NCI-H510A treated with DMSO at 0.1 percent for 48 hours (cell line): ENCODE measurements around the gene TBC1D16.
A peak's percentile ranks its signal among the peaks of the same experiment; 100 is the strongest.
"Not testable (repeated sequence)": the region's sequence is repeated elsewhere in the genome, so short reads cannot be mapped to it uniquely, and the experiment has no call there.

ENCODE experiments used
- DNase-seq: peaks from one replicate; lab custom pipeline; 2025; lab: John Stamatoyannopoulos, UW

The TBC1D16 gene

DNA sequence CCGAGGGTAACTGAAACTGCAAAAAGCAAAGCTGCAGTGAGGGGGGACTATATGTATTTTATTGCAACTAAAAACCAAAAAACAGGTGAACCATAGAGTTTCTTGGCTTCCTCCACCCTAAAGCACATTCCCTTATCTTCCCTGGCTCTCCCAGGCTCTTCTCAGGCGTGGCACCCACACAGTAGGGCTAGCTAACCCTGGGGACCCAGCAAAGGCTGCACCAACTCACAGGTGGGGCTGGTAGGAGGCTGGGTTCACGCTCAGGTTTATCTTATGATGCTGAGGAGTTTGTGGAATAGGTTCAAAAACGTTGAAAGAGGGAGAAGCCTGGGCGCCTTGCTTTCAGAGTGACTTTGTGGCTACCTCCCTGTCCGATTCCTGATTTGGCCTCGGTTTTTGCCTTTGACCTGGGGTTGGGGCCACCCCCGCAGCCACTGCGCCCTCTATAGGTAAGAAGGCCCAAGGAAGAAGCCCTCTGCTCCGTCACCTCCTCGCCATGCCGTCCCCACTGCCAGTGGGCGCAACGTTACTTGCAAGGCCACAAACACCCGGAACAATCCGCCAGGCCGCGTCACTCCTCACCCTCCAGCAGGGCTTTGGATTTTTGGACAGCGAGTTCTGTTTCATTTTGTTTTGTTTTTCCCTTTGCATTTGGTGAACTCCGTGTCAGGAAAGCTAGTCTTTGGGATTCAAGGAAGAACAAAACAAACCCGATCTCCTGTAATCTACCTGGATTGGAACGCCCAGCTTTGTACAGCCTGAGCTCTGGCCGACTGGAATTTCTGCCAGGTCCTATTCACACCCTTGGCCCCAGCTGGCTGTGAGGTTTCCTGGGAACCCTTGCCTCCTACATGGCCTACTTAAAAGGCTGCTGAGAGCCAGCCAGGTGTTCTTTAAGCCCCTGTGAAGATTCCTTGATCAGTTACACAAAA is 60.8 kb downstream of the TBC1D16 start:
- DNase-seq, result no peak

DNA sequence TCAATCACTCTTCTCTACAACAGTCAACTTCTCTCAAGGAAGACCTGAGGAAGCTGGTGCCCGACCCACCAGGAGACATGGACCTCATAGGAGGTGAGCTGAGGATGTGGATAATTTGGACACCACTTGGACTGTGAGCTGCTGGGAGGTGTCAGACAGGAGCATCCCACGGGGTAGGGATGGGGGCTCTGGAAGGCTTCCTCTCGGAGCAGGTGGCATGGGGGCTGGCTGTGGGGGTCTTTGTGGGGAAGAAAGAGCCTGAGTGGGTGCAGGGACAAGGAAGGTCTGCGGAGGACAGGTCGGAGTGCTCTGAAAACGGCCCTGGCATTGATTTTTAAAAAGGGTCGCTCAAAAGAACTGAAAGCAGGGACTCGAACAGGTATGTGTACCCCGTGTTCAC is 64.0 kb downstream of the TBC1D16 start:
- DNase-seq, result no peak

DNA sequence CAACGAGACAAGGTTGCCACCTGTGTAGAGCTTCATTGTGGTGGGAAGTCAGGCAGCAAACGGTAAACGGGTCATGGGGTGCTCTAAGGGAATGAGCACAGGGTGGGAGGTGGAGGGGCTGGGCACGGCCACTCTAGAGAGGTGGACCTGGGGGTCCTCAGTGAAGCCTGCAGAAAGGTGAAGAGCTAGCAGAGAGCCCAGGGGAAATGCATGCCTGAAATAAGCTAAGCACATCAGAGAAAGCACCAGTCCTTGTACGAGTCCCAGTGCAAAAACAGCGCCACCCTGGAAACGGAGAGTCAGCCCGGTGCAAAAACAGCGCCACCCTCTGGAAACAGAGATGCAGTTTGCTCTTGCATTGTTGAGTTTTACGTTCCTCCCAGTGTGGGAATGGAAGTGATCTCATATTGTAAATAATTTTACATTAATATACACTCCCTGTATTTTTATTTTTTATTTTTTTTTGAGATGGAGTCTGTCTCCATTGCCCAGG is 65.0 kb downstream of the TBC1D16 start:
- no peak for DNase-seq

DNA sequence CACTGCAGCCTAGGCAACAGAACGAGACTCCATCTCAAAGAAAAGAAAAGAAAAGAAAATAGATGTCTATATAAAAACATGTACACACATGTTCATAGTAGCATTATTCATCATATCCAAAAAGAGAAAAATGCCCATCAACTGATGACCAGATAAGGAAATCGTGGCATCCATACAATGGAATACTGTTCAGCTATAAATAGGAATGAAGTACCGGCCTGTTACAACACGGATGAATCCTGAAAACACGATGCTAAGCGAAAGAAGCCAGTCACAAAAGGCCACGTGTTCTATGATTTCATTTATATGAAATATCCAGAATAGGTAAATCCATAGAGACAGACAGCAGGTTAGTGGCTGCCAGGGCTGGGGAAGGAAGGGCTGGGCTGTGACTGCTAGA is 65.8 kb downstream of the TBC1D16 start:
- no peak for DNase-seq

DNA sequence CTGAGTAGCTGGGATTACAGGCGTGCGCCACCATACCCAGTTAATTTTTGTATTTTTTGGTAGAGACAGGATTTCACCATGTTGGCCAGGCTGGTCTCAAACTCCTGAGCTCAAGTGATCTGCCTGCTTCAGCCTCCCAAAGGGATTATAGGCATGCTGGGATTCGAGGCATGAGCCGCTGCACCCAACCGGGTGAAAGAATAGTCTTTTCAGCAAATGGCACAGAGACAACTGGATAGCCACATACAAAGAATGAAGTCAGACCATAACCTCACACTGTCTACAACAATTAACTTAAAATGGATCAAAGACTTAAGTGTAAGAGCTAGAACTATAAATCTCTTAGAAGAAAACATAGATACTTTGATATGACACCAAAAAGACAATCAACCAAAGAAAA is 67.6 kb downstream of the TBC1D16 start:
- DNase-seq, result no peak

DNA sequence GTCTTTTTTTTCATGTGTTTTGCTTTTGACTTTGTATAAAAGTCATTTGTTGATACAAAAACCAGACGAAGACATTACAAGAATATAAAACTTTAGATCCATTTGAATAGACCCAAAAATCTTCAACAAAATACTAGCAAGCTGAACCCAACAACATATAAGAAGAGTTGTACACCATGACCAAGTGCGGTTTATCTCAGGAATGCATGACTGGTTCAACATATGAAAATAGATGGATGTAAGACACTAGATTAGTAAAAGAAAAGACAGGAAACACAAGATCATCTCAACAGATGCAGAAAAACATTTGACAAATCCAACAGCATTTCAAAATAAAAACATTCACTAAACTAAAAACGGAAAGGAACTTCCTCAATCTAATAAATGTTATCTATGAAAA is 69.0 kb downstream of the TBC1D16 start:
- no peak for DNase-seq

DNA sequence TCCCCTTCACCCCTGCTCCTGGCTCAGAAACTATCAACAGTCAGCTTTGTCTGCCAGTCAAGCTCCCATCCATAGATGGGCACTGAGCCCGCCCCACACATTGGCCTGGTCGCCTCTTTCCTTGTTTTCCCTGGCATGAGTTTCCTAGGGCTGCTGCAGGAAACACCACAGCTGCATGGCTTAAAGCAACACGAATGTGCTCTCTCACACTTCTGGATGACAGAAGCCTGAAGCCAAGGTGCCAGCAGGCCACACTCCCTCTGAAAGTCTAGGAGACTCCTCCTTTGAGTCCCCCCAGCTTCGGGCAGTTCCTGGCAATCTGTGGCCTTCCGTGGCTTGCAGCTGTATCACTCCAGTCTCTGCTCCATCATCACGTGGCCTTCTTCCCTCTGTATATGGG is 69.9 kb downstream of the TBC1D16 start:
- no peak for DNase-seq

DNA sequence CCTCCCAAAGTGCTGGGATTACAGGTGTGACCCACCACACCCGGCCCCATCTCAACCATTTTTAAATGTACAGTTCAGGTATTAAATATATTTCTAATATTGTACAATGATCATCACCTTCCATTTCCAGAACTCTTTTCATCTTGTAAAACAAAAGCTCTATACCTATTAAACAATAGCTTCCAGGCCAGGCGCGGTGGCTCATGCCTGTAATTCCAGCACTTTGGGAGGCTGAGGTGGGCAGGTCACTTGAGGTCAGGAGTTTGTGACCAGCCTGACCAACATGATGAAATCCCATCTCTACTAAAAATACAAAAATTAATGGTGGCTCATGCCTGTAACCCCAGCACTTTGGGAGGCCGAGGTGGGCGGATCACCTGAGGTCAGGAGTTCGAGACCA is 73.2 kb downstream of the TBC1D16 start:
- not testable (repeated sequence) for DNase-seq

DNA sequence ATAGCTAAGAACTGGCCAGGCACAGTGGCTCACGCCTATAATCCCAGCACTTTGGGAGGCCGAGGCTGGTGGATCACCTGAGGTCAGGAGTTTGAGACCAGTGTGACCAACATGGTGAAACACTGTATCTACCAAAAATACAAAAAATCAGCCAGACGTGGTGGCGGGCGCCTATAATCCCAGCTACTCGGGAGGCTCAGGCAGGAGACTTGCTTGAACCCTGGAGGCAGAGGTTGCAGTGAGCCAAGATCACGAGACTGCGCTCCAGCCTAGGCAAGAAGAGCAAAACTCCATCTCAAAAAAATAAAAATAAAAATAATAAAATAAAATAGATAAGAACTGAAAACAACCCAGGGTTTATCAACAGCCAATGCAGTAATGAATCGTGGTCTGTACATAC is 74.1 kb downstream of the TBC1D16 start:
- DNase-seq, result not testable (repeated sequence)

DNA sequence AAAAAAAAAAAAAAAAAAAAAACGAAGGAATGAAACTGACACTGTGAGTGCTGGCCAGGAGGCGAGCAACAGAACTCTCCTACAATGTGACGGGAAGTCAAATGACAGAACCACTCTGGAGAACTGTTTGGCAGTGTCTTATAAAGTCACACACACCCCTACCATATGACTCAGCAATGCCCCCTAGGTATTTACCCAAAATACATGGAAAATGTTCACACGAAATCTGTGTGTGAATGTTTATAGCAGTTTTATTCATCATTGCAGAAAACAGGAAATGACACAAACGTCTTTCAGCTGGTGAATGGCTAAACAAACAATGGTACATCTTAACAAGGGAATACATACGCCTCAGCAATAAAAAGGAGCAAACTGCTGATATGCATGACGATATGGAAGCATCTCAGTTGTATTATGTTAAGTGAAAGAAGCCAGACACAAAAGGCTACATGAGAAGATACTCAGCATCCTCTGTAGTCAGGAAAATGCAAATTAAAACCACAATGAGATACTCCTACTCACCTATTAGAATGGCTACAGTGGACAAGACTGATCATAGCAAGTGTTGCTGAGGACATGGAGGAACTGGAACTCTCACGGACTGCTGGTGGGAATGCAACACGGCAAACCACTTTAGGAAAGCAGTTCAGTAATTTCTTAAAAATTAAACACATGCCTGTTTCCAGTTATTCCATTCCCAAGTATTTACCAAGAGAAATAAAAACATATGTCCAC is 74.7 kb downstream of the TBC1D16 start:
- DNase-seq, result no peak

DNA sequence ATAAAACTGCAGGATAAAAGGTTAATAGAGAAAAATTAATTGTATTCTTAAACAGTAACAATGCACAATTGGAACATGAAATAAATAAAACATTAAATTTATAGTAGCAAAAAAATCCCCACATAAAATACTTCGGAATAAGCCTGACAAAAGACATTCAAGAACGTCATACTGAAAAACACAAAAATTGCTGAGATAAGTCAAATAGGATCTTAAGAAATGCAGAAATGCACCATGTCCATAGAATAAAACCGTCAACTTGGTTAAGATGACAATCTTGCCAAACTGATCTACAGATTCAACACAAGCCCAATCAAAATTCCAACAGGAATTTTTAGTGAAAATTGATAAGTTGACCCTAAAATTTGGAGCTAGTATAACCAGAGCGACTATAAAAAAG is 76.6 kb downstream of the TBC1D16 start:
- DNase-seq, result no peak

DNA sequence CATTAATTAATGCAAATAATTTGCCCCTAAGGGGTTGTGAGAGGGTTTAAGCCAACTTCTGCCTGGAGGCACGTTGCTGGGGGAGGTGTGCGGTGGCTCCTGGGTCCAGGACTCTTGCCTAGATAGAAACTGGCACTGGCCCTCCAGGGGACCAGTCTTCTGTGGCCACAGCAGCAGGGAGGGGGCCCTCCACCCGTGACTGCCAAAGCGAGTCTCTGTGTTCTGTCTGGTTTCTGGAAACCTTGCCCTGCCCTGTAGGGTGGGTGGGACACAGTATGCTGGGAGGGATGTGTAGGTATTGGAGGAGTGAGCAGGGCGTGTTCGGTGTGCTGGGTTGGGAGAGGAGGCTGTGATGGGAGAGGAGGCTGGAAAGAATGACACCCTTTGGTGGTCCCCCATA is 78.8 kb downstream of the TBC1D16 start:
- DNase-seq, result no peak

DNA sequence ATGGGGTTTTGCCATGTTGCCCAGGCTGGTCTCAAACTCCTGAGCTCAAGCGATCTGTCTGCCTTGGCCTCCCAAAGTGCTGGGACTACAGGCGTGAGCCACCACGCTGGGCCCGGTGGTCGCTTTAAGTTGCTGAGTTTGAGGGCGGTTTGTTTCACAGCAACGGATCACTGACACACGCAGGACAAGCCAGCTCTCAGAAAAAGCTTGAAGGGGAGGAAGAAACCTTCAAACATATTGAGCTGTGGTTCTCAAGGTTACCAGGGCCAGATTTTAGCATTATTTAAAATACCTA is 79.3 kb downstream of the TBC1D16 start:
- not testable (repeated sequence) for DNase-seq

DNA sequence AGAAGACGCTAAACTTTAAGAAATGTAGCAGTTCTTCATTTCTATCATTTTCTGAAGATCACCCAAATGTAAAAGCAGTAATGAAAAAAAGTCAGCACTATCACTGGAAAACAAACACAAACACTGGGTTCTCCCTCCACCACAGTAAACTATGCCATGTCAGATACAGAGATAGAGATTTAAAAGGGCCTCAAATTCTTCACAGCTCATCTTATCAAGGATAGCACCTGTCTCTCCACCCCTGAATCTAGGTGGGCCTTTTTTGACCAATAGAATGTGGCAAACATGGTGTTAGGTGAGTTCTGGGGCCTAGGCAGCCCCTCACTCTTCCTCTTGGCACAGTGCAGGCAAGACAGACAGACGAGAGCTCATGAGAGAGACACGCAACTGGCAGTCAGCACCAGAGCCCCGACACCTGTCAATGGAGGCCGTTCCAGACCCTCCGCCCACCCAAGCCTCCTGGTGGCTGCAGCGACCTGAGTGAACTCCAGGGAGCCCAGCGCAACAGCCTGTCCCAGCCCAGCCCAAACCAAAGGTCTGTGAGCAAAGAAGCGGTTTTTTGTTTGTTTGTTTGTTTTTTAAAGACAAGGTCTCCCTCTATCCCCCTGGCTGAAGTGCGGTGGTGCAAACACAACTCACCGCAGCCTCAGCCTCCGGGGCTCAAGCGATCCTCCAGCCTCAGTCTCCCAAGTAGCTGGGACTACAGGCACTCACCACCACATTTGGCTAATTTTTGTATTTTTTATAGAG is 79.8 kb downstream of the TBC1D16 start:
- DNase-seq, result no peak

DNA sequence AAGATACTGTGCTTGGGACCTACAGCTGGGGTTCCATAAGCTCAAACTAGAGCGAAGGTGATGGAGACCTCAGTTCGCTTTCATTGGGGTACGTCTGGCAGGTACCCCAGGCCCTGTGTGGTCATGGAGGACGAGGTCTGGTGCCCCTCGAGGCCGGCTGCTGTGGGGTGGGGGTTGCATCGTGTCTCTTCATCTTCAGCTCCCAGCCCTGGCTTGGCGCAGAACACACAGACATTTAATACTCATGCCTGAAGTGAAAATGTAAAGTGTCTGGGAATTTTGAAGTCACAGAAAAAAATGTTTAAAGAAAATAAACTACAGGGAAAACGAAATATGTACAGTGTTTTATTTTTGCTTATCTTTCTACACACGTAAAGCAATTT is 80.5 kb downstream of the TBC1D16 start:
- DNase-seq, result no peak

DNA sequence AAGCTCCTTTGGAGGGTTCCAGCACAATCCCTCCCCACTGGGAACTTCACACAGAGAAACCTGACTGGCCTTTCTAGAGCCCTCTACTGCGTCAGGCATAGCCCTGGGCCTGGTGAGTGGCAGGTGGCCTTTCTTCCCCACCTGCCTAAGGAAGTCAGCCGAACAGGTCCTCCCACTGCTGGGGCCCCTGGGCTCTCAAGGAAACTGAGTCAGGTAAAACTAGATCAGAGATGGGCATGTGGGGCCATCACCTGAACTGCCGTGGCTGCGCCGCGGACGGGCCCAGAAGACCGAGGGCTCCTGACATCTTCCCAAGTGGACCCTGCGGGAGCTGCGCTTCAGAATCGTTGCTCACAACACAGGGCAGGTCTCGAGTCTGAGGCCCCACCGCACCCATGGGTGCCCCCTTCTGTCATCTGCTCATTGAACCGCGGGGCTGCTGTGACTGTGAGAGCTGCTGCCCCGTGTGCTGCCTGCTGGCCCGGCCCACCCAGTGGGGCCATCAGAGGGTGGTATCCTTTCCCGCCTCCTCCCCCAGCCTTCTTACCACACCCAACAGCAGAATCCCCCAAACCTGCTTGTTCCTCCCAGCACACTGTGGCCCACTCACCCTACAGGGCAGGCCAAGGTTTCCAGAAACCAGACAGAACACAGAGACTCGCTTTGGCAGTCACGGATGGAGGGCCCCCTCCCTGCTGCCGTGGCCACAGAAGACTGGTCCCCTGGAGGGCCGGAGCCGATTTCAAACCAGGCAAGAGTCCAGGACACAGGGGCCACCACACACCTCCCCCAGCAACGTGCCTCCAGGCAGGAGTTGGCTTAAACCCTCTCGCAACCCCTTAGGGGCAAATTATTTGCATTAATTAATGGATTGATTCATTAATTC is 81.1 kb downstream of the TBC1D16 start:
- no peak for DNase-seq

DNA sequence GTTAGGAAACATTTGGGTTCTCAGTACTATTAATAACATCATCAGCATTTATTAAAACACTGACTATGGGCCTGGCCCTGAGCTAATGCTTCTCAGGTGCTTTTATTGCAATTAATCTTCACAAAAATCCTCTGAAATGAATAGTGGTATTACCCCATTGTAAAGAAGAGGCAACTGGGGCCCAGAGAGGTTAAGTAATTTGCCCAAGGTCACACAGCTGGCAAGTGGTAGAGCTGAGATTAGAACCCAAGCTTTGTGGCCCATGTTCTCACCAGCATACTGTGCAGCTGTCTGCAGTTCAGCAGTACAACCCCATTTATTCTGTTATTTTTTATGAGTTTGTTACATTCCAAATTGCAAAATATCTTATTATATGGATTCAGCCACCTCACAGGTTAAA is 82.3 kb downstream of the TBC1D16 start:
- DNase-seq, result no peak

DNA sequence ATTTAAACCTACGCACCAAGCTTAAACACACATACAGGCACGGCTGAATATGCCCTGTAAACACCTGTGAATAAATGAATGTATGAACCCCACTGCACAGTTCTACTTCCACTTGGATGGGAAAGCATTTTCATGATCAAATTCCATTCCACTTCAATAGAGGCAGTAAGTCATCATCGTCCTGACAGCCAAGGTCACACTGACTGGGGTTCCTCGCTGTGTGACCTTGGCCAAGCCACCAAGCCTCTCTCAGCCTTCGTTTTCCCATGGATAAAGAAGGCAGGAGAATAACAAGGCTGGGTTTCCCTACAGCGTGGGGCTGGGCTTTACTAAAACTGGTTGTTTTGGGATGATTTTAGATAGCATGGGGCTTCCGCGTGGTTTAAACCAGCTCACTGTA is 82.8 kb downstream of the TBC1D16 start:
- DNase-seq, result no peak

DNA sequence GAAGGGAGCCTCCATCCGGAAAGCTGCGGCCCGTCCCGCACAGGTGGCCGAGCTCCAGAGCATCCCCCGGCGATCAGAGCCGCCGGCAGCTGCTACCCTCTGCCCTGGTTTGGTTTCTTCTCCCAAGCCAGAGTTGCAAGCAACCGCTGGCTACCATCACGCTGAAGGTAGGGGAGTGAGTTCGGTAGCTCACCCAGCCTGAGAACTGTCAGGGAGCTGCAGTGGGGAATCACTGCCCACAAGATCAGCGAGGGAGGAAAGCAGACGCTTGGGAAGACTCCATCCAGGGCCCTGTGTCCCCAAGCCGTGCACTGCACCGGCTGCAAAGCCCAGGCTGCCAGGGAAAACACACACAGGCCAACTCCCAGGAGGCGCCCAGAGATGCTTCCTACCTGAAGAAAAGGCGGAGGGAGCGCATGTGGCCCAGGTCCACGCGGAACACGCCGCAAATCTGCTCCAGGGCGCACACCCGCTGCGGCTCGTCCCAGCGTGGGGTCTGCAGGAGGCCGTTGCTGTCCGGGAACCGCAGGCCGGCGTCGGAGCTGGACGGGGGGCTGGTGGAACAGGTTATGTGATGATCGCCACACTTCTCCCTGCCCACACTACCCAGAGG is 83.3 kb downstream of the TBC1D16 start:
- DNase-seq, result no peak

DNA sequence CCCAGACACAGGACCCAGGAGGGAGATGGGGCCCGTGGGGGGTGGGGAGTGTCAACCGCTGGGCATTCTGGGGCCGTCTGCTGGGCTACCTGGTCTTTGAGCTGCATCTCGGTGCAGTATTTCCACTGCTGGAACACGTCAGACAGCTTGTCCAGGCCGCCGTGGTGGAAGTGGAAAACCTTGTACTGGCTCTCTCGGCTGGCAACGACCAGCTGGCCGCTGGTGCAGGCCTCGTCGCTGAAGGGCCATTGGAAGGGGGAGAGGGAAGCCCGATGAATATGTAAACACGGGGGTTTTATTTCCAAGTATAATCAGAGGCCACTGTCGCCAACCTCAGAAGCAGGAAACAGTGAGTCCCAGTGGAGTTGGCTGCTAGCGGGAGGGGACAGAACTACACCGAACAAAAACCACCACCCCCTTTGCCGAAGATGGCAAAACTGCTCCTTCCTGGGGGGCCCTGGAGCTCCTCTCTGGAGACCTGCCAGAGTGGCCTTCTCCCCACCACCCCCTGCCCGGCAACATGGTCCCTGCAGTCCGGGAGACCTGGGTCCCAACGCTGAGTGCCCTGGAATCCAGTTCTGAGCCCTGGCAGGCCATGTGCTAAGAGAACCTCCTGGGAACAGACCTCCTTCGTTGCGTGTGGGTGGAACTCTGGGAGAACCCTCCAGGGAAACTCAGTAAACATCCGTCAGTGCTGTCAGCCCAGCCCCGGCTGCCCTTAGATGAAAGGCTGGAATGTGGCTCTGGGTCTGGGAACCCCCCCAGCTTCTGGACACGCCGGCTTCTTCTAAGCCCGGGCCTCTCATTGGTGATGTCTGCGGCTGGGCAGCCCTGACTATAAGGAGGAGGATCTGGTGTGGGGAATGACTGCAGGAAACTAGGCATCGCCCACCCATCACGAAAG is 84.1 kb downstream of the TBC1D16 start:
- peak; percentile 83 for DNase-seq
